IMR-90 (cell line): ENCODE data around the gene CTAGE6.
"Not testable (repeated sequence)": the region's sequence is repeated elsewhere in the genome, so short reads cannot be mapped to it uniquely, and the experiment has no call there.

Experiments used
- BHLHE40 ChIP-seq: fragments of 150-350 bp; IDR thresholded peaks from 2 replicates; pipeline ENCODE4 v1.6.1; 2016; ENCODE audit warnings: mild to moderate bottlenecking, low read depth, low read length
- CEBPB ChIP-seq: IDR thresholded peaks from 2 replicates; pipeline ENCODE4 v1.6.1; 2012; ENCODE audit warnings: low read depth, low read length, improper control_type of control experiment
- FOS ChIP-seq: fragments of 150-350 bp; IDR thresholded peaks from 2 replicates; pipeline ENCODE4 v1.6.1; 2016; ENCODE audit warnings: low read depth, low read length
- MAFK ChIP-seq: IDR thresholded peaks from 2 replicates; pipeline ENCODE4 v1.6.1; 2012; ENCODE audit warnings: low read depth, low read length, improper control_type of control experiment
- MXI1 ChIP-seq: IDR thresholded peaks from 2 replicates; pipeline ENCODE4 v1.6.1; 2012; ENCODE audit warnings: low read depth, mild to moderate bottlenecking, low read length, moderate library complexity, borderline replicate concordance
- NFE2L2 ChIP-seq: fragments of 150-350 bp; IDR thresholded peaks from 2 replicates; pipeline ENCODE4 v1.6.1; 2016; ENCODE audit warnings: low read depth, mild to moderate bottlenecking, low read length
- POLR2A ChIP-seq: IDR thresholded peaks from 2 replicates; pipeline ENCODE4 v1.6.1; 2012; ENCODE audit warnings: mild to moderate bottlenecking, low read depth, low read length
- RAD21 ChIP-seq: IDR thresholded peaks from 2 replicates; pipeline ENCODE4 v1.6.1; 2012; ENCODE audit warnings: low read length, improper control_type of control experiment
- RCOR1 ChIP-seq: IDR thresholded peaks from 2 replicates; pipeline ENCODE4 v1.6.1; 2012; ENCODE audit warnings: mild to moderate bottlenecking, low read length, improper control_type of control experiment; ENCODE audit not compliant: insufficient replicate concordance
- RFX5 ChIP-seq: IDR thresholded peaks from 2 replicates; pipeline ENCODE4 v1.8.0; 2012; ENCODE audit warnings: low read depth, mild to moderate bottlenecking, low read length, moderate library complexity
- SMC3 ChIP-seq: fragments of 150-350 bp; IDR thresholded peaks from 2 replicates; pipeline ENCODE4 v1.6.1; 2016; ENCODE audit warnings: low read depth, mild to moderate bottlenecking, antibody characterized with exemption, low read length, moderate library complexity
- TF ChIP-seq, protein P1 (sequence below): conservative IDR thresholded peaks from 2 replicates; pipeline ENCODE4 v1.5.1; 2012; ENCODE audit warnings: mild to moderate bottlenecking, low read depth, low read length, improper control_type of control experiment
- TF ChIP-seq, protein P2 (sequence below): fragments of 150-350 bp; IDR thresholded peaks from 2 replicates; pipeline ENCODE4 v1.6.1; 2017; ENCODE audit warnings: mild to moderate bottlenecking, antibody characterized with exemption, low read length, low read depth
- TF ChIP-seq, protein P3 (sequence below): fragments of 150-350 bp; IDR thresholded peaks from 2 replicates; pipeline ENCODE4 v1.6.1; 2016; ENCODE audit warnings: low read depth, mild to moderate bottlenecking, low read length, moderate library complexity, borderline replicate concordance

DNA sequence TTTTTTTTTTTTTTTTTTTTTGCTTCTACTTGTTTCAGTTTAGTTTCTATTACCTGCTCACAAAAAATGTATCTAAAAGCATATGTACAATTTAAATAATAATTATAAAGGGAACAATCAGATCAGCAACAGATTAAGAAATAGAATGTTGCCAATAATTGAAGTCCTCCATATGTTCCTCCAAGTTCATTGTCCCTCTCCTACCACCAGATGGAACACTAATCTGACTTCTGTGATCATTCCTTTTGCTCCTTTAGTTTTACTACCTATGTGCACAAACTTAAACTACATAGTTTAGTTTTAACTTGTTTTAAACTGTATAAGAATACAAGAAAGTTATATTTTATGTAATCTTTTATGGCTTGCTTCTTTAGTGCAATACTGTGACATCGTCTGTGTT is 5.6 kb upstream of the CTAGE6 start:
- TF ChIP-seq, protein P1, sequence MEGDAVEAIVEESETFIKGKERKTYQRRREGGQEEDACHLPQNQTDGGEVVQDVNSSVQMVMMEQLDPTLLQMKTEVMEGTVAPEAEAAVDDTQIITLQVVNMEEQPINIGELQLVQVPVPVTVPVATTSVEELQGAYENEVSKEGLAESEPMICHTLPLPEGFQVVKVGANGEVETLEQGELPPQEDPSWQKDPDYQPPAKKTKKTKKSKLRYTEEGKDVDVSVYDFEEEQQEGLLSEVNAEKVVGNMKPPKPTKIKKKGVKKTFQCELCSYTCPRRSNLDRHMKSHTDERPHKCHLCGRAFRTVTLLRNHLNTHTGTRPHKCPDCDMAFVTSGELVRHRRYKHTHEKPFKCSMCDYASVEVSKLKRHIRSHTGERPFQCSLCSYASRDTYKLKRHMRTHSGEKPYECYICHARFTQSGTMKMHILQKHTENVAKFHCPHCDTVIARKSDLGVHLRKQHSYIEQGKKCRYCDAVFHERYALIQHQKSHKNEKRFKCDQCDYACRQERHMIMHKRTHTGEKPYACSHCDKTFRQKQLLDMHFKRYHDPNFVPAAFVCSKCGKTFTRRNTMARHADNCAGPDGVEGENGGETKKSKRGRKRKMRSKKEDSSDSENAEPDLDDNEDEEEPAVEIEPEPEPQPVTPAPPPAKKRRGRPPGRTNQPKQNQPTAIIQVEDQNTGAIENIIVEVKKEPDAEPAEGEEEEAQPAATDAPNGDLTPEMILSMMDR: not testable (repeated sequence)
- TF ChIP-seq BHLHE40, RAD21, POLR2A, MXI1, SMC3, NFE2L2, CEBPB, RCOR1, RFX5, FOS, MAFK: not testable (repeated sequence)
- TF ChIP-seq, protein P2, sequence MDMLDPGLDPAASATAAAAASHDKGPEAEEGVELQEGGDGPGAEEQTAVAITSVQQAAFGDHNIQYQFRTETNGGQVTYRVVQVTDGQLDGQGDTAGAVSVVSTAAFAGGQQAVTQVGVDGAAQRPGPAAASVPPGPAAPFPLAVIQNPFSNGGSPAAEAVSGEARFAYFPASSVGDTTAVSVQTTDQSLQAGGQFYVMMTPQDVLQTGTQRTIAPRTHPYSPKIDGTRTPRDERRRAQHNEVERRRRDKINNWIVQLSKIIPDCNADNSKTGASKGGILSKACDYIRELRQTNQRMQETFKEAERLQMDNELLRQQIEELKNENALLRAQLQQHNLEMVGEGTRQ: not testable (repeated sequence)
- TF ChIP-seq, protein P3, sequence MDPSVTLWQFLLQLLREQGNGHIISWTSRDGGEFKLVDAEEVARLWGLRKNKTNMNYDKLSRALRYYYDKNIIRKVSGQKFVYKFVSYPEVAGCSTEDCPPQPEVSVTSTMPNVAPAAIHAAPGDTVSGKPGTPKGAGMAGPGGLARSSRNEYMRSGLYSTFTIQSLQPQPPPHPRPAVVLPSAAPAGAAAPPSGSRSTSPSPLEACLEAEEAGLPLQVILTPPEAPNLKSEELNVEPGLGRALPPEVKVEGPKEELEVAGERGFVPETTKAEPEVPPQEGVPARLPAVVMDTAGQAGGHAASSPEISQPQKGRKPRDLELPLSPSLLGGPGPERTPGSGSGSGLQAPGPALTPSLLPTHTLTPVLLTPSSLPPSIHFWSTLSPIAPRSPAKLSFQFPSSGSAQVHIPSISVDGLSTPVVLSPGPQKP: not testable (repeated sequence)
